Glutamatergic neuron (in vitro differentiated cells): ENCODE measurements around the gene MED13L. TPM values are rescaled to one million over a fixed set of nuclear protein-coding genes. Genes with fewer than 3 reads are reported as not detected.

Source experiments
- DNase-seq: peaks from one replicate; pipeline ENCODE4 v3.0.0; 2022
- H3K27ac Mint-ChIP-seq: one replicate; pipeline ENCODE4 v1.8.0; 2020; ENCODE audit warnings: mild to moderate bottlenecking, mixed read lengths, inconsistent platforms; ENCODE audit not compliant: unreplicated experiment
- H3K27me3 Mint-ChIP-seq: one replicate; pipeline ENCODE4 v1.8.0; 2020; ENCODE audit warnings: mild to moderate bottlenecking, moderate library complexity, mixed read lengths, inconsistent platforms; ENCODE audit not compliant: unreplicated experiment
- H3K36me3 Mint-ChIP-seq: one replicate; pipeline ENCODE4 v1.8.0; 2020; ENCODE audit warnings: mild to moderate bottlenecking, mixed read lengths, inconsistent platforms; ENCODE audit not compliant: unreplicated experiment
- H3K4me1 Mint-ChIP-seq: one replicate; pipeline ENCODE4 v1.8.0; 2020; ENCODE audit warnings: mild to moderate bottlenecking, low read depth, mixed read lengths, inconsistent platforms; ENCODE audit not compliant: unreplicated experiment
- H3K4me3 Mint-ChIP-seq: one replicate; pipeline ENCODE4 v1.8.0; 2020; ENCODE audit warnings: mild to moderate bottlenecking, mixed read lengths, inconsistent platforms; ENCODE audit not compliant: unreplicated experiment
- H3K9me3 Mint-ChIP-seq: one replicate; pipeline ENCODE4 v1.8.0; 2020; ENCODE audit warnings: mild to moderate bottlenecking, moderate library complexity, mixed read lengths, inconsistent platforms; ENCODE audit not compliant: unreplicated experiment
- total RNA-seq: library from RNA; stranded (reverse); fragmentation: NEBNext Ultra II Directional; extraction: Animal tissue kit (Norgen Biotek cat#: 25700); gene quantifications from one replicate; pipeline ENCODE4 v1.2.1, GENCODE V29; 2021; ENCODE audit not compliant: unreplicated experiment
- TF ChIP-seq, protein P1 (sequence below): fragments of 200-600 bp; sonication (generic); IDR thresholded peaks from one replicate; pipeline ENCODE4 v1.5.0; 2021; ENCODE audit not compliant: partially characterized antibody, unreplicated experiment

Gene MED13L
- total RNA-seq, 1 donor from 2014 or later, result 95.5 TPM

DNA sequence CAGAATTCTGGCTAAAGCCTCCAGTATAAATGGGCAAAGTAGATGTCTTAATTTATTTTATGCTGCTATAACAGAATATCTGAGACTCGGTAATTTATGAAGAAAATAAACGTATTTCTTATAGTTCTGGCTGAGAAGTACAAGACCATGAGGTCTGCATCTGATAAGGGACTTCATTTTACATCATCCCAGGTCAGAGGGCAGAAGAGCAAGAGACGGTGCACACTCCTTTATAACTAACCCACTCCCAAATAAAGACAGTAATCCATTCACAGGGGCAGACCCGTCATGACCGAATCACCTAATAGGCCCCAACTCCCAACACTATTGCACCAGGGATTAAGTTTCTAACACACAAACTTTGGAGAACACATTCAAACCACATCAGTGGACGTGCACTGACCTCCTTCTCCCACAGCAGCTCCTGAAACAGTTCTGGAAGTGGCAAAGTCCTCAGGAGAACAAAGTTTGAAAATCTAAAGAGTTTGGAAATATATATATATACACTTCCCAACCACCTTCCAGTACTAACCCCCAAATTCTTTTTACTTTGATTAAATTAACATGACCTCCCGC lies 116.5 kb downstream of the MED13L start:
- no peak for DNase-seq
- H3K4me1 Mint-ChIP-seq, result peaks cover 35% of the 10 kb centered on the region
- H3K27me3 Mint-ChIP-seq, result no peaks in the 10 kb centered on the region
- TF ChIP-seq, protein P1, sequence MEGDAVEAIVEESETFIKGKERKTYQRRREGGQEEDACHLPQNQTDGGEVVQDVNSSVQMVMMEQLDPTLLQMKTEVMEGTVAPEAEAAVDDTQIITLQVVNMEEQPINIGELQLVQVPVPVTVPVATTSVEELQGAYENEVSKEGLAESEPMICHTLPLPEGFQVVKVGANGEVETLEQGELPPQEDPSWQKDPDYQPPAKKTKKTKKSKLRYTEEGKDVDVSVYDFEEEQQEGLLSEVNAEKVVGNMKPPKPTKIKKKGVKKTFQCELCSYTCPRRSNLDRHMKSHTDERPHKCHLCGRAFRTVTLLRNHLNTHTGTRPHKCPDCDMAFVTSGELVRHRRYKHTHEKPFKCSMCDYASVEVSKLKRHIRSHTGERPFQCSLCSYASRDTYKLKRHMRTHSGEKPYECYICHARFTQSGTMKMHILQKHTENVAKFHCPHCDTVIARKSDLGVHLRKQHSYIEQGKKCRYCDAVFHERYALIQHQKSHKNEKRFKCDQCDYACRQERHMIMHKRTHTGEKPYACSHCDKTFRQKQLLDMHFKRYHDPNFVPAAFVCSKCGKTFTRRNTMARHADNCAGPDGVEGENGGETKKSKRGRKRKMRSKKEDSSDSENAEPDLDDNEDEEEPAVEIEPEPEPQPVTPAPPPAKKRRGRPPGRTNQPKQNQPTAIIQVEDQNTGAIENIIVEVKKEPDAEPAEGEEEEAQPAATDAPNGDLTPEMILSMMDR, result no peak
- H3K27ac Mint-ChIP-seq, result no peak overlapping the region
- no peaks in the 10 kb centered on the region for H3K9me3 Mint-ChIP-seq
- H3K4me3 Mint-ChIP-seq, result no peak overlapping the region
- no peaks in the 10 kb centered on the region for H3K36me3 Mint-ChIP-seq

DNA sequence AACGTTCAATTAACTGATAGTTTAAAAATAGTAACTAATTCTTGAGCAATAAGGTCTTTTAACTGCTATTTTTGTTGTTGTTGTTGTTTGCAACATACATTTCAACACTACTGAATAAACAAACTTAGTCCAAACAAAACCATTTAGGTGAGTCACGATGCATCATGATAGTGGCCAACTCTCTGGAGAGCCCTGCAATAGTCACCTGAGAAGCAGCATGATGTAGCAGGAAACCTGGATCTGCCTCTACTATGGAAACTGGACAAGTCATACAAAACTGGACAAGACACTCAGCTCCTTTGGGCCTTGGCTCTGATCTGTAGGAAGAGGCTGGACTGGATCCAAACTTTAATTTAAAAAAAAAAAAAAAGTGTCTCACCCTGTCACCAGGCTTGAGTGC lies 117.3 kb downstream of the MED13L start:
- Mint-ChIP-seq H3K9me3 (no peaks in the 10 kb centered on the region), H3K4me3 (no peak overlapping the region), H3K27me3 (no peaks in the 10 kb centered on the region), H3K4me1 (peaks cover 35% of the 10 kb centered on the region), H3K27ac (no peak overlapping the region), H3K36me3 (no peaks in the 10 kb centered on the region)
- TF ChIP-seq, protein P1, result no peak
- DNase-seq, result no peak

DNA sequence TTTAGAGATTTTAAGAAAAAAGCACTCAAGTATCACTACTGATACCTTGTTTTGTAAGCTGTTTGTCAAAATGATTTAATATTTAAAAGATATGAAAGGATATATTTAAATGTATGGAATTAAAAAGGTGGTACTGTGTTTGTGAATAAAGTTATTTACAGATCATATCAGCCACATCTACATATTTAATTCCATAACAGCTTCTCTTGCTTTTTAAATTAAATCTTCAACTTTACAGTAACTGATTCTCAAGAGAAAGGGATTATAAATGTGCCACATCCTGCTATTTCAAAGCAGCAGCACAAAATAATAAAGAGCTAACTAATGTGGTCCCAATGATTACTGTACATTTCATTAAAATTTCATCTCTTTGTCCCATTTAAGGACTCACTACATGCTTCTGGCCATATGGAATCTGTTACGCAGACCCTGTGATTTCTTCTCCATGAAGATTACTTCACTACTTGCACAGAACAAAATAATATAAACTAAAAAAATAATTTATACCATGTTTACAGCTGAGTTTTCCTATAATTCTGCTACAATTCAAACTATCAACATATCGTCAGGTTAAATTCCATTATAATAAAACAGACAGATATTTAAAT lies 117.8 kb downstream of the MED13L start:
- Mint-ChIP-seq H3K4me1 (peaks cover 35% of the 10 kb centered on the region), H3K36me3 (no peaks in the 10 kb centered on the region), H3K27ac (no peak overlapping the region), H3K27me3 (no peaks in the 10 kb centered on the region), H3K9me3 (no peaks in the 10 kb centered on the region), H3K4me3 (no peak overlapping the region)
- TF ChIP-seq, protein P1, result no peak
- DNase-seq, result no peak

DNA sequence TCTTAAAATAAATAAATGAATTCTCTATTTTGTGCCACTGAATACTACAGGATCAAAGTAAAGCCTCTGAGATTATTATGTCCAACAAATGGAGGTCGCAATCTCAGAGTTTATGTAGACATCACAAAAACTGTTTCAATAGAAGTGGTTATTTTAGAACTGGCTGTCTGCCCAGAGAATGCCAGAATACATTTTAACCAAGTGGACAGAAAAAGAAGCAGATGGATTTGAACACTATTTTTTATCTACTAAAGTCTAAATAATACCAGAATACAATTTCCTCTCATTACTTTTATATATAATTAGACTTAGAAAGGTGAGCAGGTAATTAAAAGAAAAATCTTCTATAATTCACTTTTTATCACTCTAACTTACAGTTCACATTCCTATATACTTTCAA lies 118.3 kb downstream of the MED13L start:
- no peak for DNase-seq
- TF ChIP-seq, protein P1, result no peak
- H3K4me3 Mint-ChIP-seq, result no peak overlapping the region
- H3K9me3 Mint-ChIP-seq, result no peaks in the 10 kb centered on the region
- peaks cover 31% of the 10 kb centered on the region for H3K4me1 Mint-ChIP-seq
- no peaks in the 10 kb centered on the region for H3K36me3 Mint-ChIP-seq
- H3K27me3 Mint-ChIP-seq, result no peaks in the 10 kb centered on the region
- H3K27ac Mint-ChIP-seq, result no peak overlapping the region

DNA sequence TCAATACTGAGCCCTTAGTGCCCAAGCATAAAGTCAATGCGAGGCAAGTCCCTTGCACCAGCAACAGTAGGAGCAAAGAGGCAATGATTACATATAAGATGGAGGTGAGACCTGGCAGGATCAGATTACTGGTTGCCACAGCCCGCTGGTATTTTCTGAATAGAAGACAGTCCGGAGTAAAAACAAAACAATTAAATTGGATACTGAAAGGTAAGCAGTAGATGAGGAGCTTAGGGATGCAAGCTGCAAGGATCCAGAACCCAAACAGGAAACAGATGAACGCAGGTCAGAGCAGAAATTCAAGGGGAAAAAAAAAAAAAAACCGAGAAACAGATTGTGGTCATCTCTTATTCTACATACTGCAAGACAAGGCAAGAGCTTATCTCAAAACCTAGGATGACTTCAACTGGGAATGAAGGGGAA lies 119.6 kb downstream of the MED13L start:
- H3K36me3 Mint-ChIP-seq, result no peaks in the 10 kb centered on the region
- DNase-seq, result no peak
- H3K27ac Mint-ChIP-seq, result peak overlapping the region; percentile 25
- no peaks in the 10 kb centered on the region for H3K9me3 Mint-ChIP-seq
- TF ChIP-seq, protein P1, result no peak
- H3K4me1 Mint-ChIP-seq, result peaks cover 31% of the 10 kb centered on the region
- H3K27me3 Mint-ChIP-seq, result no peaks in the 10 kb centered on the region
- no peak overlapping the region for H3K4me3 Mint-ChIP-seq
